ENCODE data around the gene NCBP3. TPM values are rescaled to one million over a fixed set of nuclear protein-coding genes. Genes with fewer than 3 reads are reported as not detected.
"Not testable (repeated sequence)": the region's sequence is repeated elsewhere in the genome, so short reads cannot be mapped to it uniquely, and the experiment has no call there.

NCBP3 gene
- total RNA-seq, 1 donor from 2014 or later = 34.9 TPM

GRCh38 chr17:3792481-3792880, 53.6 kb downstream of the NCBP3 start:
- no peak for ATAC-seq
- no peak for DNase-seq

GRCh38 chr17:3788200-3788599, 57.8 kb downstream of the NCBP3 start:
- DNase-seq (no peak), ATAC-seq (peak; percentile 35)
- Histone ChIP-seq H3K27me3 (no peaks in the 10 kb centered on the region), H3K27ac (no peak overlapping the region), H3K9me3 (no peaks in the 10 kb centered on the region), H3K36me3 (no peaks in the 10 kb centered on the region), H3K4me1 (no peaks in the 10 kb centered on the region), H3K4me3 (no peak overlapping the region)
- TF ChIP-seq CTCF (IDR thresholded peaks at IDR 0.05) = no peak
- intact Hi-C loops (cut with DNase I) = no loop called here

More at GRCh38 chr17:3792481-3792880, 53.6 kb downstream of the NCBP3 start:
- intact Hi-C loops (cut with DNase I) = no loop called here
- TF ChIP-seq CTCF (IDR thresholded peaks at IDR 0.05) = no peak
- no peak overlapping the region for H3K27ac ChIP-seq
- H3K4me1 ChIP-seq = no peaks in the 10 kb centered on the region
- H3K36me3 ChIP-seq = no peaks in the 10 kb centered on the region
- H3K4me3 ChIP-seq = no peak overlapping the region
- no peaks in the 10 kb centered on the region for H3K9me3 ChIP-seq
- H3K27me3 ChIP-seq = no peaks in the 10 kb centered on the region

GRCh38 chr17:3785323-3785722, 60.7 kb downstream of the NCBP3 start:
- intact Hi-C loops (cut with DNase I); H3K36me3 ChIP-seq; H3K4me1 ChIP-seq; H3K9me3 ChIP-seq; H3K27ac ChIP-seq; H3K27me3 ChIP-seq; H3K4me3 ChIP-seq; DNase-seq; ATAC-seq: not testable (repeated sequence)

- DNase-seq (no peak), ATAC-seq (no peak)
- no peaks in the 10 kb centered on the region for H3K36me3 ChIP-seq
- no peak for TF ChIP-seq CTCF (IDR thresholded peaks at IDR 0.05)
- H3K4me3 ChIP-seq = no peak overlapping the region
- no peaks in the 10 kb centered on the region for H3K9me3 ChIP-seq
- H3K4me1 ChIP-seq = no peaks in the 10 kb centered on the region
- no peak overlapping the region for H3K27ac ChIP-seq
- no peaks in the 10 kb centered on the region for H3K27me3 ChIP-seq
- intact Hi-C loops (cut with DNase I) = no loop called here
Observed at GRCh38 chr17:3782751-3783150, 63.3 kb downstream of the NCBP3 start.

- ATAC-seq (no peak), DNase-seq (no peak)
- TF ChIP-seq CTCF (IDR thresholded peaks at IDR 0.05) = no peak
- no peak overlapping the region for H3K27ac ChIP-seq
- no peaks in the 10 kb centered on the region for H3K9me3 ChIP-seq
- intact Hi-C loops (cut with DNase I) = no loop called here
- H3K4me3 ChIP-seq = no peak overlapping the region
- no peaks in the 10 kb centered on the region for H3K36me3 ChIP-seq
- no peaks in the 10 kb centered on the region for H3K27me3 ChIP-seq
- no peaks in the 10 kb centered on the region for H3K4me1 ChIP-seq
Observed at GRCh38 chr17:3780986-3781385, 65.1 kb downstream of the NCBP3 start.

GRCh38 chr17:3777366-3778120, 68.5 kb downstream of the NCBP3 start:
- Histone ChIP-seq H3K27ac (no peak overlapping the region), H3K9me3 (no peaks in the 10 kb centered on the region), H3K4me1 (no peaks in the 10 kb centered on the region), H3K4me3 (no peak overlapping the region), H3K36me3 (no peaks in the 10 kb centered on the region), H3K27me3 (no peaks in the 10 kb centered on the region)
- DNase-seq = no peak
- no peak for TF ChIP-seq CTCF (IDR thresholded peaks at IDR 0.05)
- intact Hi-C loops (cut with DNase I) = no loop called here
- no peak for ATAC-seq

Measured in upper lobe of right lung (tissue), 1 donor.